Measurements from ENCODE around the gene CHST4. TPM values are rescaled to one million over a fixed set of nuclear protein-coding genes. Genes with fewer than 3 reads are reported as not detected.
A peak's percentile ranks its signal among the peaks of the same experiment; 100 is the strongest.
"Not testable (repeated sequence)": the region's sequence is repeated elsewhere in the genome, so short reads cannot be mapped to it uniquely, and the experiment has no call there.

Gene CHST4
- total RNA-seq, 3 donors from 2014 or later: 0.59 to 1.3 (median 0.66) TPM

DNA sequence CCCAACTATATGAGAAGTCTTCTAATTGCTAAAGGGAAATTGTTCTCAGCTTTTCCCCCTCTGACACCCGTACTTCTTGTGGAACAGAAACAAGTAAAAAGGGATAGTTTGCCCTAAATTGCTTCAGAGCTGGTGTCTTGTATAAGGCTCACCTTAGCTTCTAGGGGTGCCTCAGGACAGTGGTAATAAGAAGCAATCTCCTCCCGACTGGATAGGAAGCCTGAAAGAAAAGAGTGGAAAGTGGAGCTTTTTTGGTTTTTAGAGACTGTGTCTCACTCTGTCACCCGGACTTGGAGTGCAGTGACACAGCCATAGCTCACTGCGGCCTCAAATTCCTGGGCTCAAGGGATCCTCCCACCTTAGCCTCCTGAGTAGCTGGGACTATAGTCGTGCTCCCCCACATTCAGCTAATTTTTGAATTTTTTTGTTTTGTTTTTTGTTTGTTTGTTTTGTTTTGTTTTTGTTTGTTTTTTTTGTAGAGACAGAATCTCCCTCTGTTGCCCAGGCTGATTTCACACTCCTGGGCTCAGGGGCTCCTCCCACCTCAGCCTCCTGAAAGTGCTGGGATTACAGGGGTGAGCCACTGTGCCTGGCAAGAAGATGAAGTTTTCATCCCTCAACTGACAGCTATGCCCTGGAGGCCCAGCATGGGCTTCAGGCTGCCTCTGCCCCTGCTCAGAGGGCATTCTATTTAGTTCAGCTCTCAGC is 47.3 kb downstream of the CHST4 start:
- no peak for TF ChIP-seq POLR2A (IDR thresholded peaks at IDR 0.05)
- TF ChIP-seq, protein P1, sequence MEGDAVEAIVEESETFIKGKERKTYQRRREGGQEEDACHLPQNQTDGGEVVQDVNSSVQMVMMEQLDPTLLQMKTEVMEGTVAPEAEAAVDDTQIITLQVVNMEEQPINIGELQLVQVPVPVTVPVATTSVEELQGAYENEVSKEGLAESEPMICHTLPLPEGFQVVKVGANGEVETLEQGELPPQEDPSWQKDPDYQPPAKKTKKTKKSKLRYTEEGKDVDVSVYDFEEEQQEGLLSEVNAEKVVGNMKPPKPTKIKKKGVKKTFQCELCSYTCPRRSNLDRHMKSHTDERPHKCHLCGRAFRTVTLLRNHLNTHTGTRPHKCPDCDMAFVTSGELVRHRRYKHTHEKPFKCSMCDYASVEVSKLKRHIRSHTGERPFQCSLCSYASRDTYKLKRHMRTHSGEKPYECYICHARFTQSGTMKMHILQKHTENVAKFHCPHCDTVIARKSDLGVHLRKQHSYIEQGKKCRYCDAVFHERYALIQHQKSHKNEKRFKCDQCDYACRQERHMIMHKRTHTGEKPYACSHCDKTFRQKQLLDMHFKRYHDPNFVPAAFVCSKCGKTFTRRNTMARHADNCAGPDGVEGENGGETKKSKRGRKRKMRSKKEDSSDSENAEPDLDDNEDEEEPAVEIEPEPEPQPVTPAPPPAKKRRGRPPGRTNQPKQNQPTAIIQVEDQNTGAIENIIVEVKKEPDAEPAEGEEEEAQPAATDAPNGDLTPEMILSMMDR (IDR thresholded peaks at IDR 0.05): no peak
- TF ChIP-seq POLR2AphosphoS5 (IDR thresholded peaks at IDR 0.05): no peak
- intact Hi-C loops (cut with DNase I; ENCODE audit: low total_unique reads): no loop called here
- DNase-seq (ENCODE audit: low spot score in 2 of 2): no peak

DNA sequence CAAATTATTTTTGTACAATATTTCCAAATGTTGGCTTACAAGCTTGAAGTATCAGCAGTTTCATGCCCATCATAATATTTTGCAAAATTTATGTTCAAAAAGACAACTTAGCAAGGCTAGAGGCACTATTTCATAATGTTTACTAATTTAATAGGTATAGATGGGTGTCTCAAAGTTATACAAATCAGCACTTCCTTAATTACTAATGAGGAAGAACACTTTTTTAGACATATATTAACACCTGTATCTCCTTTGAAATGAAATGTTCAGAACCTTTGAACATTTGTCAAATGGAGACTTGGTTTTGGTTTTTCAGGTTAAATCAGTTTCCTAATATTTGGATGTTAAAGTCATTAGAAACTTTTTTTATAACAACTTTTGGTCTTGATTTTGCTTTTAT is 48.5 kb downstream of the CHST4 start:
- H3K9me3 ChIP-seq: no peaks in the 10 kb centered on the region
- TF ChIP-seq, protein P1 (IDR thresholded peaks at IDR 0.05): no peak
- TF ChIP-seq POLR2A (IDR thresholded peaks at IDR 0.05): no peak
- no peak for TF ChIP-seq POLR2AphosphoS5 (IDR thresholded peaks at IDR 0.05)
- H3K4me1 ChIP-seq: no peaks in the 10 kb centered on the region
- peaks cover 0 to 8% of the 10 kb centered on the region in 2 donors for H3K27me3 ChIP-seq
- no peaks in the 10 kb centered on the region for H3K36me3 ChIP-seq
- DNase-seq (ENCODE audit: low spot score in 2 of 2): no peak
- H3K27ac ChIP-seq: no peak overlapping the region
- no peak overlapping the region for H3K4me3 ChIP-seq
- intact Hi-C loops (cut with DNase I; ENCODE audit: low total_unique reads): no loop called here

More for the DNA sequence above, 47.3 kb downstream of the CHST4 start:
- Histone ChIP-seq H3K27me3 (peaks cover 0 to 8% of the 10 kb centered on the region in 2 donors), H3K9me3 (no peaks in the 10 kb centered on the region), H3K4me1 (no peaks in the 10 kb centered on the region), H3K27ac (no peak overlapping the region), H3K4me3 (no peak overlapping the region), H3K36me3 (no peaks in the 10 kb centered on the region)

DNA sequence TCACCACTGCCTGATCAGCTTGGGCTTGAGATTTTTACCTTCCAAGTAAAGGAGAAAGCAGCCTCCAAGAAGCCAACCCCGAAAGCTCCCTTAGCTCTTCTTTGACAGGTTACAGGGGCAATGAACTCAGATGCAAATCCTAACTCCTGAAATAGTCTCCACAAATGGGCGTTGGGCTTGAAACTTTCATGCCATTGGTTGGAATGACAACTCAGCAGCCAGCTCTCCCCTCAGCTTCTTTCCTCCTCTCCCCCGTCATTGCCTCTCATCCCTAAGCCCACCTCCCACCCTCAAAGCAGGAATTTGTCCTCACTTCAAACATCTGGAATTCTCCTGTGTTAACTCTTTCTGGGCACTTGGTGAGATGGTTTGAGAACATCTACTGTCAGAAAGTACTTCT is 50.7 kb downstream of the CHST4 start, which contains the start of gene TAT:
TAT (minus strand) TSS at position 122 of the 400 bp plus-strand sequence. CDS start 677 bp downstream, outside the sequence.
- TF ChIP-seq POLR2AphosphoS5 (IDR thresholded peaks at IDR 0.05) (no peak), POLR2A (IDR thresholded peaks at IDR 0.05) (no peak)
- TF ChIP-seq, protein P1 (IDR thresholded peaks at IDR 0.05): no peak
- H3K9me3 ChIP-seq: no peaks in the 10 kb centered on the region
- H3K27ac ChIP-seq: no peak within 1 kb of the TSS
- H3K4me1 ChIP-seq: no peaks in the 10 kb centered on the region
- H3K4me3 ChIP-seq: no peak within 1 kb of the TSS
- intact Hi-C loops (cut with DNase I; ENCODE audit: low total_unique reads): no loop called here
- H3K36me3 ChIP-seq: no peaks in the 10 kb centered on the region
- DNase-seq (ENCODE audit: low spot score in 2 of 2): no peak
- peaks cover 0 to 8% of the 10 kb centered on the region in 2 donors for H3K27me3 ChIP-seq

DNA sequence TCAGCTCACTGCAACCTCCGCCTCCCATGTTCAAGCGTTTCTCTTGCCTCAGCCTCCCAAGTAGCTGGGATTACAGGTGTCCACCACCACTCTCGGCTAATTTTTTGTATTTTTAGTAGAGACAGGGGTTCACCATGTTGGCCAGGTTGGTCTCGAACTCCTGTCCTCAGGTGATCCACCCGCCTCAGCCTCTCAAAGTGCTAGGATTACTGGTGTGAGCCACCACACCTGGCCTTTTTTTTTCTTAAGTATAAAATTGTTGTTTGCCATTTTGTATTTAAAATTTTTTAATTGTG is 56.3 kb downstream of the CHST4 start:
- H3K27ac ChIP-seq: peak overlapping the region; percentile 50 to 55
- not testable (repeated sequence) for DNase-seq (ENCODE audit: low spot score in 2 of 2); H3K4me1 ChIP-seq; H3K4me3 ChIP-seq; H3K9me3 ChIP-seq; H3K27me3 ChIP-seq; H3K36me3 ChIP-seq
- intact Hi-C loops (cut with DNase I; ENCODE audit: low total_unique reads): loop anchor here (2.0 kb wide), 1 partner anchor 76 kb away; no protein-coding TSS in a partner anchor

DNA sequence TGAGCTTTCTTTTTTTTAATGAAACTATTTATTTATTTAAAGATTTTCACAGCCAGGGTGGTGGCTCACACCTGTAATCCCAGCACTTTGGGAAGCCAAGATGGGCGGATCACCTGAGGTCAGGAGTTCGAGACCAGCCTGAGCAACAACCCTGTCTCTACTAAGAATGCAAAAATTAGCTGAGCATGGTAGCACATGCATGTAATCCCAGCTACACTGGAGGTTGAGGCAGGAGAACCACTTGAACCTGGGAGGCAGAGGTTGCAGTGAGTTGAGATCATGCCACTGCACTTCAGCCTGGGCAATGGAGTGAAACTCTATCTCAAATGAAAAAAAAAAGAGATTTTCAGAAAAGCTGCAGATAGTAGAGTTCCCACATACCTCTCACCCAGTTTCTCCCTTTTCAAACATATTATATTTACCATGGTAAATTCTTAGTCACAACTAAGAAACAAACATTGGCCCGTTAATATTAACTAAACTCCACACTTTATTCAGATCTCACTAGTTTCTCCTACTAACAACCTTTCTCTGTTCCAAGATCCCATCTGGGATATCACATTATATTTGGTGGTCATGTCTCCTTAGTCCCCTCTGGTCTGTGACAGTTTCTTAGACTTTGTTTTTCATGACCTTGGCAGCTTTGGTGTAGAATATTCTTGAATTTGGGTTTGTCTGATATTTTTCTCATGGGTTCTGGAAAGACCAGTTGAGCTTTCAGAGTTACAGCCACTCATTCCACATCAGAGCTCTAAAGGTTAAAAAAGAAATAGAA is 58.5 kb downstream of the CHST4 start:
- intact Hi-C loops (cut with DNase I; ENCODE audit: low total_unique reads): no loop called here

DNA sequence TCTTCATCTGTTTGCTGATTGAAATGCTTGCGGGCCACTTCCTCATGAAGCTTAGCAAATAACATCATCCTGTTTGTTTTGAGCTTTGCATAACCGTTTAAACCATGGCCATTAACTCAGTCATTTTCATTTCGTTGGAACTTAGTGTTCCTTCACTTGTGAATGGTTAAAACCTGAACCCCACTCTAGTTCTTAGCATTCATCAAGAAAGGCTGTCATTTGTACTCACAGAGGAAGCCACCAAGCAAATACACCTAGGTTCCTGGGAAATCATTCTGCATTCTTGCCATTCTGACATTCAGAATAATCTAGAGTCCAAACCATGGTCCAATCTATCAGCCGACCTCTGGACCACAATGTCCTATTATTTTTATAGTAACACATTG is 59.1 kb downstream of the CHST4 start:
- intact Hi-C loops (cut with DNase I; ENCODE audit: low total_unique reads): no loop called here
- Histone ChIP-seq H3K9me3 (no peaks in the 10 kb centered on the region), H3K4me1 (no peaks in the 10 kb centered on the region), H3K27me3 (peaks cover 0 to 5% of the 10 kb centered on the region in 2 donors), H3K27ac (peak overlapping the region; percentile 25 to 60), H3K36me3 (no peaks in the 10 kb centered on the region), H3K4me3 (no peak overlapping the region)
- DNase-seq (ENCODE audit: low spot score in 2 of 2): no peak
- TF ChIP-seq POLR2A (IDR thresholded peaks at IDR 0.05): no peak
- TF ChIP-seq, protein P1 (IDR thresholded peaks at IDR 0.05): no peak
- no peak for TF ChIP-seq POLR2AphosphoS5 (IDR thresholded peaks at IDR 0.05)

More for the DNA sequence above, 58.5 kb downstream of the CHST4 start:
- H3K9me3 ChIP-seq: no peaks in the 10 kb centered on the region
- peaks cover 0 to 5% of the 10 kb centered on the region in 2 donors for H3K27me3 ChIP-seq
- no peak for DNase-seq (ENCODE audit: low spot score in 2 of 2)
- H3K27ac ChIP-seq: peak overlapping the region in 1 of 2 donors; percentile 25
- H3K4me1 ChIP-seq: no peaks in the 10 kb centered on the region
- no peaks in the 10 kb centered on the region for H3K36me3 ChIP-seq
- H3K4me3 ChIP-seq: no peak overlapping the region
- TF ChIP-seq POLR2AphosphoS5 (IDR thresholded peaks at IDR 0.05): no peak

Measured in breast epithelium (tissue), 4 donors.